ENCODE results near the gene NEK4.
A peak's percentile ranks its signal among the peaks of the same experiment; 100 is the strongest.

Gene NEK4

DNA sequence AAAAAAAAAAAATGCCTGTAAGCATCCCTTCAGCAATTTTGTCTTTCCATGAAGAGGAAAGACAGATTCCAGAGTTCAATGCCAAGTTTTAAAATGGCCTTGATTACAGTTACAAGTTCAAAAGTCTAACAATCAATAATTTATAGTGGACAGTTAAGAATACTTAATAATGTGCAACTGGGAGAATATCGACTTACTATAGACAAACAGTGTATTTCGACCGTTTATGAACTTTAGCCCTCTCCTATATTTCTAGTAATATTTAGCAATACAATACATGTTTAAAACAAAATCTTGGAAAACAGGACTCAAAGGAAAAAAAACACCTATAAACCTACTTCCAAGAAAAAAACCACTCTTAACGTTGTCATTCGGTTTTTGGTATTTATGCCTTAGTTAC is 86.6 kb downstream of the NEK4 start:
- no peak overlapping the region for H3K4me3 ChIP-seq (ENCODE audit: low read depth, low read length)
- ChIA-PET POLR2A (interaction anchor here (1.5 kb wide), 1 partner anchor 9 kb away, joined by 4 read pairs; no protein-coding TSS in a partner anchor), CTCF (no interaction called here)
- DNase-seq (ENCODE audit: low read depth, low spot score): no peak
- TF ChIP-seq, protein P1, sequence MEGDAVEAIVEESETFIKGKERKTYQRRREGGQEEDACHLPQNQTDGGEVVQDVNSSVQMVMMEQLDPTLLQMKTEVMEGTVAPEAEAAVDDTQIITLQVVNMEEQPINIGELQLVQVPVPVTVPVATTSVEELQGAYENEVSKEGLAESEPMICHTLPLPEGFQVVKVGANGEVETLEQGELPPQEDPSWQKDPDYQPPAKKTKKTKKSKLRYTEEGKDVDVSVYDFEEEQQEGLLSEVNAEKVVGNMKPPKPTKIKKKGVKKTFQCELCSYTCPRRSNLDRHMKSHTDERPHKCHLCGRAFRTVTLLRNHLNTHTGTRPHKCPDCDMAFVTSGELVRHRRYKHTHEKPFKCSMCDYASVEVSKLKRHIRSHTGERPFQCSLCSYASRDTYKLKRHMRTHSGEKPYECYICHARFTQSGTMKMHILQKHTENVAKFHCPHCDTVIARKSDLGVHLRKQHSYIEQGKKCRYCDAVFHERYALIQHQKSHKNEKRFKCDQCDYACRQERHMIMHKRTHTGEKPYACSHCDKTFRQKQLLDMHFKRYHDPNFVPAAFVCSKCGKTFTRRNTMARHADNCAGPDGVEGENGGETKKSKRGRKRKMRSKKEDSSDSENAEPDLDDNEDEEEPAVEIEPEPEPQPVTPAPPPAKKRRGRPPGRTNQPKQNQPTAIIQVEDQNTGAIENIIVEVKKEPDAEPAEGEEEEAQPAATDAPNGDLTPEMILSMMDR (IDR thresholded peaks at IDR 0.05; ENCODE audit: insufficient read depth, low read length, missing control alignments): no peak

- POLR2A ChIA-PET: no interaction called here
- CTCF ChIA-PET: no interaction called here
Observed at GRCh38 chr3:52683611-52684010, 87.1 kb downstream of the NEK4 start.

DNA sequence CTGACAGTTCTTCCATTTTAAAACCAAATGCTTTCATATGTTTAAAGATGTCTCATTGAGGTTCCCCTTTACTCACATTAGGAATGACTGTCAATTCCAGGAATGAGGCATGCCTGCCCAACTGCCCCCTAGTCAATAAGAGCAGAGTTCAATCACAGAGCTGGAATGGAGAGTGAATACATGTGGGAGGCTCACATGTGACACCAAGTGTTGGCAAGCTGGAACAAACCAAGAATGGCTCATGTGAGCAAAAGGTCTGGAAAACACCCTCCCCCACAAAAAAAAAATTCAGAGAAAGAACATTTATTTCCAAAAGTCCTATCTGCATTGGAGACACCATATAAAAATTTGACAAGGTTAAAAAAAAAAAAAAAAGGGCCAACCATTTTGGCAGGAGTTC is 88.7 kb downstream of the NEK4 start:
- no peak overlapping the region for H3K4me3 ChIP-seq (ENCODE audit: low read depth, low read length)
- peak; percentile 37 for DNase-seq (ENCODE audit: low read depth, low spot score)
- CTCF ChIA-PET: interaction anchor here (0.7 to 1.8 kb wide), 5 partner anchors 30 to 270 kb away, joined by 3 to 11 read pairs (median 3); no protein-coding TSS in a partner anchor
- POLR2A ChIA-PET: no interaction called here
- TF ChIP-seq, protein P1 (IDR thresholded peaks at IDR 0.05; ENCODE audit: insufficient read depth, low read length, missing control alignments): peak; percentile 18

More at GRCh38 chr3:52683611-52684010, 87.1 kb downstream of the NEK4 start:
- TF ChIP-seq, protein P1 (IDR thresholded peaks at IDR 0.05; ENCODE audit: insufficient read depth, low read length, missing control alignments): no peak
- DNase-seq (ENCODE audit: low read depth, low spot score): no peak
- no peak overlapping the region for H3K4me3 ChIP-seq (ENCODE audit: low read depth, low read length)

GRCh38 chr3:52681596-52681995 is 89.1 kb downstream of the NEK4 start:
- no peak overlapping the region for H3K4me3 ChIP-seq (ENCODE audit: low read depth, low read length)
- CTCF ChIA-PET: interaction anchor here (1.1 to 1.8 kb wide), 4 partner anchors 10 to 253 kb away, joined by 3 to 11 read pairs (median 5); no protein-coding TSS in a partner anchor
- POLR2A ChIA-PET: interaction anchor here (0.7 kb wide), 1 partner anchor 10 kb away, joined by 3 read pairs; no protein-coding TSS in a partner anchor
- no peak for DNase-seq (ENCODE audit: low read depth, low spot score)
- TF ChIP-seq, protein P1 (IDR thresholded peaks at IDR 0.05; ENCODE audit: insufficient read depth, low read length, missing control alignments): no peak

- TF ChIP-seq, protein P1 (IDR thresholded peaks at IDR 0.05; ENCODE audit: insufficient read depth, low read length, missing control alignments): no peak
- POLR2A ChIA-PET: no interaction called here
- DNase-seq (ENCODE audit: low read depth, low spot score): no peak
- CTCF ChIA-PET: interaction anchor here (1.3 kb wide), 1 partner anchor 252 kb away, joined by 4 read pairs; no protein-coding TSS in a partner anchor
- no peak overlapping the region for H3K4me3 ChIP-seq (ENCODE audit: low read depth, low read length)
Observed at GRCh38 chr3:52679811-52680210, 90.9 kb downstream of the NEK4 start.

DNA sequence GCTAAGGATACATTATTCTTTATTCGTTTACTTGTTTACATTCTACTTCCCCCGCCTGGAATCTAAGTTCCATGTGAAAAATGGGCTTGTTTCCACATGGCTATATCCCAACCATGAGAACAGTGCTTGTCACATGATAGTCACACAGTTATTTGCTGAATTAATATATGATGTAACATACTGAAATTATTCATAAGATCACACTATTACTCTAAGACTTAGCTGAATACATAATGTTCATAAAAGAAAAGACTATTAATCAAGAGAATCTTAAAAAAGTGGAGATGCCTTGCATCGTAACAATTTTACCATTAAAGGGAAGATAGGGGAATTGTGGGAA is 91.6 kb downstream of the NEK4 start:
- DNase-seq (ENCODE audit: low read depth, low spot score): no peak
- ChIA-PET CTCF (interaction anchor here (1.3 to 1.5 kb wide), 2 partner anchors 232 to 251 kb away, joined by 3 to 4 read pairs; no protein-coding TSS in a partner anchor), POLR2A (no interaction called here)
- no peak overlapping the region for H3K4me3 ChIP-seq (ENCODE audit: low read depth, low read length)
- TF ChIP-seq, protein P1 (IDR thresholded peaks at IDR 0.05; ENCODE audit: insufficient read depth, low read length, missing control alignments): no peak
